Measurements from ENCODE around the gene ZNF207.

The ZNF207 gene

GRCh38 chr17:32426894-32427293 is 76.9 kb downstream of the ZNF207 start:
- Histone ChIP-seq H3K9ac (no peak overlapping the region), H3K27me3 (ENCODE audit: control insufficient read depth, insufficient read depth, low read length) (no peaks in the 10 kb centered on the region), H3K4me3 (ENCODE audit: low read depth, low read length) (no peak overlapping the region), H3K4me1 (no peaks in the 10 kb centered on the region), H3K9me3 (ENCODE audit: control insufficient read depth, low read length) (no peaks in the 10 kb centered on the region), H3K4me2 (ENCODE audit: low read length) (no peak overlapping the region), H3K36me3 (ENCODE audit: control insufficient read depth, insufficient read depth, low read length) (no peaks in the 10 kb centered on the region), H3K27ac (no peak overlapping the region), H2AFZ (no peak overlapping the region), H3K79me2 (no peaks in the 10 kb centered on the region)
- TF ChIP-seq, protein P1, sequence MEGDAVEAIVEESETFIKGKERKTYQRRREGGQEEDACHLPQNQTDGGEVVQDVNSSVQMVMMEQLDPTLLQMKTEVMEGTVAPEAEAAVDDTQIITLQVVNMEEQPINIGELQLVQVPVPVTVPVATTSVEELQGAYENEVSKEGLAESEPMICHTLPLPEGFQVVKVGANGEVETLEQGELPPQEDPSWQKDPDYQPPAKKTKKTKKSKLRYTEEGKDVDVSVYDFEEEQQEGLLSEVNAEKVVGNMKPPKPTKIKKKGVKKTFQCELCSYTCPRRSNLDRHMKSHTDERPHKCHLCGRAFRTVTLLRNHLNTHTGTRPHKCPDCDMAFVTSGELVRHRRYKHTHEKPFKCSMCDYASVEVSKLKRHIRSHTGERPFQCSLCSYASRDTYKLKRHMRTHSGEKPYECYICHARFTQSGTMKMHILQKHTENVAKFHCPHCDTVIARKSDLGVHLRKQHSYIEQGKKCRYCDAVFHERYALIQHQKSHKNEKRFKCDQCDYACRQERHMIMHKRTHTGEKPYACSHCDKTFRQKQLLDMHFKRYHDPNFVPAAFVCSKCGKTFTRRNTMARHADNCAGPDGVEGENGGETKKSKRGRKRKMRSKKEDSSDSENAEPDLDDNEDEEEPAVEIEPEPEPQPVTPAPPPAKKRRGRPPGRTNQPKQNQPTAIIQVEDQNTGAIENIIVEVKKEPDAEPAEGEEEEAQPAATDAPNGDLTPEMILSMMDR (IDR thresholded peaks at IDR 0.05): no peak

GRCh38 chr17:32429598-32429997 is 79.6 kb downstream of the ZNF207 start:
- TF ChIP-seq, protein P1 (IDR thresholded peaks at IDR 0.05): no peak
- H3K4me2 ChIP-seq (ENCODE audit: low read length): no peak overlapping the region
- H2AFZ ChIP-seq: no peak overlapping the region
- H3K27ac ChIP-seq: no peak overlapping the region
- H3K36me3 ChIP-seq (ENCODE audit: control insufficient read depth, insufficient read depth, low read length): no peaks in the 10 kb centered on the region
- no peaks in the 10 kb centered on the region for H3K79me2 ChIP-seq
- H3K9ac ChIP-seq: no peak overlapping the region
- no peaks in the 10 kb centered on the region for H3K4me1 ChIP-seq
- H3K4me3 ChIP-seq (ENCODE audit: low read depth, low read length): no peak overlapping the region
- no peaks in the 10 kb centered on the region for H3K9me3 ChIP-seq (ENCODE audit: control insufficient read depth, low read length)
- no peaks in the 10 kb centered on the region for H3K27me3 ChIP-seq (ENCODE audit: control insufficient read depth, insufficient read depth, low read length)

All from parathyroid adenoma (tissue), 2 donors.